ENCODE data around the gene TAF1L.
A peak's percentile ranks its signal among the peaks of the same experiment; 100 is the strongest.

The TAF1L gene

DNA sequence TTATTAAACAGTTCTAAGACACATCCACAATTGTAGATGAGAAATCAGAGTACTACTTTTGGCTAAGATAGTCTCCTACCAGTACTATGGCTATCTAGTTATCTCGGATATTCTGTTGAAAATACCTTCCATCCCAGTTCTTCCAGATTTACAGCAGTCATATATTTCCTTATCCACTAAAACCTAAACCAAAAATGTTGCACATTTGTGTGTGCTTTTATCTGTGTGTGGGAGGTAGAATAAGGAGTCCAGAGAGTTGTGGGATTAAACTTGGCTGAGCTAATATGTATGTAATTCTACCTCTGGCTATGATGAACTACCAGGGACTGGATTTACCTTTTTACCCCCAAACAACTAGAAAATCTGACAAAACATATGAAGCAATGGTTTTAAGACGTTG, 45.0 kb downstream of the TAF1L start:
- DNase-seq: no peak

DNA sequence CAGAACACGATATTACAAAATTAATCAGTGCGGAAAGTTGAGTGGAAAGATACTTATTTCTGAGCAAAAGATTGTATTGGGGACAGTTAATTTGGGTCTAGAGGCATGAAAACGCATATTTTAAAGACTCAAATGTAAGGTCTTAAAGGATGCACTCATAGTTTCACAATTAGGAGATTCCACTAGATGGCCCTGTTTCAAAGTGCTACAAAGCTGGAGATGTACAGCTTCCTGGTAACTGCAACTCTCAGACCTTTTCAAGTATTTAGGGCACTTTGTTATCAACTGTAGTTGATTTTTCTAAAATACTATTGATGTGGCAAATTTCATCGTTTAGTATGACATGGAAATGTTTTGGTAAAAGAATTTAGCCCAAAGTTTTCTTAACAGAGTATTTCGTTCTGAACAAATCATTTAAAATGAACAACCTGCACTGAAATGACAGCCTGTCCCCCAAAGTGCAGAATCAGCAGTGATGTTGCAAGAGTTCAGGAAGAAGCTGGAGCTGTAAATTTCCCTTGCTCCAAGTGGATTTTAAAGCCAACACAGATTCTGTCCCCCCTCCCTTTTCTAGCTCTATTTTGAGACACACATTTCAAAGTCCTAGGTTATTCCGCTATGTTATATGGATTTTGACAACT, 46.3 kb downstream of the TAF1L start:
- peak; percentile 53 for DNase-seq

DNA sequence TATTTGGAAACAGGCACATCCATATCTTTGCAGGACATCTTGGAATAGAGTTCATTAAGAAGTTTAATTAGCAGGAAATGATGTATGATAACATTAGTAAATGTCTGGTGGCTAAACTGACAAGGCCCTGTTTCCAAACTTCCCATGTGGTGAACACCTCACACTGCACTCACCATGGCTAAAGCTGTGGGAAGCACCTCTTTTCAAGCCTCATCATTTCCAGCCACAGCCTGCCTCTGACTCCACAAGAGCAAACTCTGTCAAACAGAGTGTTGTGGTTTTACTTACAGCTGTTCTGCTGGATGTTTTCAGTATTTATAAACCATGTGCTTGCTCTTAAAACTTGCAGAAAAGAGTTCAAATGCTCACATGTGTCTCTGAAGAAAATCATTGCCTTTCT, 47.6 kb downstream of the TAF1L start:
- DNase-seq: peak; percentile 24

DNA sequence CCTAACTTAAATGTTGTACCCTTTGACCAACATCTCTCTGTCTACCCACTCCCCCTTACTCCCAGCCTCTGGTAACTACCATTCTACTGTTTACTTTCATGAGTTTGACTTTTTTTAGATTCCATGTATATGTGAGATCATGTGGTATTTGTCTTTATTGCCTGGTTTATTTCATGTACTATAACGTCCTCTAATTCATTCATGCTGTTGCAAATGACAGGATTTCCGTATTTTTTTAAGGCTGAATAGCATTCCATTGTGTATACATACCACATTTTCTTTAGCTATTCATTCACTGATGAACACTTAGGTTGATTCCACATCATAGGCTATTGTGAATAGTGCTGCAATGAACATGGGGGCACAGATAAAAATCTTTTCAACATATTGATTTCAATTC, 50.7 kb downstream of the TAF1L start:
- DNase-seq: no peak

DNA sequence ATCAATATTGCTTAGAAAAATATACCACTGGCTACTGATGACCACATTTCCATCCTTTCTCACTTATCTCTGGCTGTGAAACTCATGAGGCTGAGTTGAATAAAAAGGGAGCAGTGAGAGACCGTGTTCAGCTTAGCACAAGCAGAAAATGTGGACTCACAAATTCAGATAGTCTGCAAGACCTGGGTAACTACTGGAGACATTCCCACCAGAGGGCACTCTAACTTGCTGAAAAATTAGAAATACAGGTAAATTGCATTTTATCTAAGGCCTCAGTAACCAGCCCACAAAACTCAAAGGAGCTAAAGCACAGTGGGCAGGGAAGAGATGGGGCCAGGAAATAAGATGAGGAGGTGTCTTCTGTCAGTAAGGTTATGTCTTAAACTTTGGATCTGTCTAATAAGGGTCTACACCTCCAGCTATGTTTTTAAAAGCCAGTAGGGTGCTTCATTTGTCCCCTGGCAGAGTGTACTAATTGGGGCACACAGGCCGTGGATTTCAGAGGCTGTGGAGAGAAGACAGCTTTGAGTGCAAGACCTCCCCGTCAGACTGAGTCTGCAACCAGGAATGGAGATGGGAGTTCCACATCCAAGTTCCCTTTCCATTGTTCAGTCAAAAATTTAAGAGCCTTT, 53.8 kb downstream of the TAF1L start:
- DNase-seq: peak; percentile 54

DNA sequence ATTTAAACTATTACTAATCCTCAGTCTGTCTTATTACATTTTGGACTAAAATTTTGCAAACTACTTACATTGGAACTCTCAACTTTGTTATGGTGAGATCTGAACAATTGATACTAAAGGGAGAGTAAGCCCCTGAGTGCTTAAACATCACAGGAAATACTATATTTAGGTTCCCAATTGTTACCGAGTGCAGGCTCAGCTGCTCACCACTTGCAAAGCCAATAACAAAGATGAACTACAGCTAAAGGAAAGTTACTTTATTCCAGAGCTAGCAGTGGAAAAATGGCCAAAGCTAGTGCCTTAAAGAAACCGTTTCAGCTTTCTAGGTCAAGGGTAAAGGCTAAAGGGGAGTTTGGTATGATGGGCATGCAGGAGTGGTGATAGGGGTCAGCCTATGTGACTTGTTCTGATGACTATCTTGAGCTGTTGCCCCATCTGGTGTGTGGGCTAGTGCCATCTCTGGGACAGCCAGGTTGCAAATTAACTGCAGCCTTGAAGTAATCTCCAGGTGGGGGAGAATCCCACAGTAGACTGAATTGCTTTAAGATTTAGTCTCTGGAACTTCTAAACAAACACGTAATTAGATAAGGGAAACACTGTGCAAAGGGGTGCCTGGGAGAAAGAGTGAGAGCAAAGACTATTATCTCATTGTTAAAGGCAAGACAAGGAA, 54.7 kb downstream of the TAF1L start:
- no peak for DNase-seq

DNA sequence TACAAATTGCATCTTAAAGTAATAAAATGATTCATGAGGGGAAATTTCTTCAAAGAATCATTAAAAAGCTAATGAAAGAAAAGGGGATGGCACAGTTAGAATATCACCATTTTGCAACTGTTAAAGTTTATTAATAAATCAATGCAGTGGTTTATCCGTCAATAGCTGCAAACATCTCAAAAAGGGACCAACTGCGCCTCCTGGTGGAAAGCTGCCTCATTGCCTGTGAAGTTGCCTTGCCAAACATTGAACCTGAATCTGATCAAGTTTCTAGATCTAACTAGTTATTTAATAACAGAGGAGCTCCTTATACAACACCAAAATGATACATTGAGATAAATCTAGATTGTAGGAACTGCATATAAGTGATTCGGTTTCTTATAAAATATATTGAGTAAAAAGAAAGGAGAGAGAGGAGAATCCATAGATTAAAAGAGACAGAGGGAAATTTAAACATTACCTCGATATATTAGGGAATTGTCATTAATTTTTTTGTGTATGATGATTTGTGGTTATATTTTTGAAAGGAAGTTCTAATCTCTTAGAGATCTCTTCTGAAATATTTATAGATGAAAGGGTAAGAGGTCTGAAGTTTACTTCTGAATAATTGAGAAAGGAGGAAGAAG, 55.6 kb downstream of the TAF1L start:
- peak; percentile 49 for DNase-seq

Data from HCEC 1CT (cell line).